CD4-positive, alpha-beta memory T cell (primary cell): Measurements from ENCODE around the gene LYRM2. TPM values are rescaled to one million over a fixed set of nuclear protein-coding genes. Genes with fewer than 3 reads are reported as not detected.
A peak's percentile ranks its signal among the peaks of the same experiment; 100 is the strongest.

ENCODE experiments used
- CTCF ChIA-PET: fragments of 350-600 bp; sonication (Branson Sonifier 250); formaldehyde crosslinking; loops from one replicate; lab custom pipeline; 2021; ENCODE audit warnings: inconsistent platforms; ENCODE audit not compliant: partially characterized antibody; lab: Charles Lee
- POLR2A ChIA-PET: fragments of 350-600 bp; sonication (Branson Sonifier 250); formaldehyde crosslinking; loops from one replicate; lab custom pipeline; 2021; ENCODE audit not compliant: partially characterized antibody; lab: Charles Lee
- DNase-seq, 5 donors: peaks; one replicate each; pipeline versions ENCODE4 v3.0.0 to v3.0.0-alpha.2; 2020 to 2022; ENCODE audit warnings: mixed read lengths in 1 of 5
- H3K27ac ChIP-seq: one replicate; pipeline ENCODE4 v1.7.0; 2013; ENCODE audit warnings: low read depth, low read length
- H3K27me3 ChIP-seq: 2 replicates; pipeline ENCODE4 v1.7.0; 2013; ENCODE audit warnings: mild to moderate bottlenecking, low read length, moderate library complexity; ENCODE audit not compliant: insufficient read depth
- H3K36me3 ChIP-seq: 2 replicates; pipeline ENCODE4 v1.7.0; 2013; ENCODE audit warnings: mild to moderate bottlenecking, low read length, moderate library complexity; ENCODE audit not compliant: insufficient read depth
- H3K4me1 ChIP-seq: 2 replicates; pipeline ENCODE4 v1.7.0; 2013; ENCODE audit warnings: mild to moderate bottlenecking, low read length, moderate library complexity; ENCODE audit not compliant: insufficient read depth
- H3K4me3 ChIP-seq, 2 donors: one replicate each; pipeline ENCODE4 v1.7.0; 2013; ENCODE audit warnings: low read length in 2 of 2, mild to moderate bottlenecking in 1 of 2
- H3K9me3 ChIP-seq, 2 donors: one replicate each; pipeline ENCODE4 v1.7.0; 2013; ENCODE audit warnings: low read length in 2 of 2, control low read depth in 1 of 2; ENCODE audit not compliant: control insufficient read depth in 1 of 2
- H3K27ac Mint-ChIP-seq, 7 donors: one replicate each; pipeline ENCODE4 v1.8.0; 2020 to 2021; ENCODE audit warnings: mixed read lengths in 7 of 7, mild to moderate bottlenecking in 6 of 7, inconsistent platforms in 3 of 7, moderate library complexity in 3 of 7
- H3K27me3 Mint-ChIP-seq, 2 donors: one replicate each; pipeline ENCODE4 v1.8.0; 2020 to 2021; ENCODE audit warnings: mixed read lengths in 2 of 2
- H3K36me3 Mint-ChIP-seq, 2 donors: one replicate each; pipeline ENCODE4 v1.8.0; 2020 to 2021; ENCODE audit warnings: mixed read lengths in 2 of 2, inconsistent platforms in 1 of 2, mild to moderate bottlenecking in 1 of 2
- H3K4me1 Mint-ChIP-seq, 4 donors: one replicate each; pipeline ENCODE4 v1.8.0; 2020 to 2021; ENCODE audit warnings: mixed read lengths in 4 of 4, mild to moderate bottlenecking in 1 of 4
- H3K4me3 Mint-ChIP-seq, 8 donors: one replicate each; pipeline ENCODE4 v1.8.0; 2020 to 2021; ENCODE audit warnings: mixed read lengths in 8 of 8, mild to moderate bottlenecking in 7 of 8, moderate library complexity in 6 of 8, inconsistent platforms in 3 of 8
- H3K9me3 Mint-ChIP-seq, 8 donors: one replicate each; pipeline ENCODE4 v1.8.0; 2020 to 2021; ENCODE audit warnings: mixed read lengths in 8 of 8, mild to moderate bottlenecking in 5 of 8, inconsistent platforms in 3 of 8, moderate library complexity in 1 of 8
- intact Hi-C: fragments of 100-400 bp; cut with micrococcal nuclease; formaldehyde crosslinking; loops from one replicate; pipeline ENCODE4 v1.15.1; 2023
- polyA plus RNA-seq, 2 donors: library from polyadenylated mRNA; unstranded; fragments of 300-500 nt; fragmentation: Illumina TruSeq; gene quantifications; one replicate each; pipeline ENCODE4 v1.2.3, GENCODE V29; 2021
- total RNA-seq, 2 experiments: library from RNA; stranded (reverse); gene quantifications; one replicate each; pipeline ENCODE4 v1.2.3, GENCODE V29; 2021

LYRM2 gene, protein sequence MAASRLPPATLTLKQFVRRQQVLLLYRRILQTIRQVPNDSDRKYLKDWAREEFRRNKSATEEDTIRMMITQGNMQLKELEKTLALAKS
- total RNA-seq (10 to 100 TPM; 31.8 to 36.7 TPM), polyA plus RNA-seq (10 to 100 TPM; 73.1 to 73.3 TPM)

DNA sequence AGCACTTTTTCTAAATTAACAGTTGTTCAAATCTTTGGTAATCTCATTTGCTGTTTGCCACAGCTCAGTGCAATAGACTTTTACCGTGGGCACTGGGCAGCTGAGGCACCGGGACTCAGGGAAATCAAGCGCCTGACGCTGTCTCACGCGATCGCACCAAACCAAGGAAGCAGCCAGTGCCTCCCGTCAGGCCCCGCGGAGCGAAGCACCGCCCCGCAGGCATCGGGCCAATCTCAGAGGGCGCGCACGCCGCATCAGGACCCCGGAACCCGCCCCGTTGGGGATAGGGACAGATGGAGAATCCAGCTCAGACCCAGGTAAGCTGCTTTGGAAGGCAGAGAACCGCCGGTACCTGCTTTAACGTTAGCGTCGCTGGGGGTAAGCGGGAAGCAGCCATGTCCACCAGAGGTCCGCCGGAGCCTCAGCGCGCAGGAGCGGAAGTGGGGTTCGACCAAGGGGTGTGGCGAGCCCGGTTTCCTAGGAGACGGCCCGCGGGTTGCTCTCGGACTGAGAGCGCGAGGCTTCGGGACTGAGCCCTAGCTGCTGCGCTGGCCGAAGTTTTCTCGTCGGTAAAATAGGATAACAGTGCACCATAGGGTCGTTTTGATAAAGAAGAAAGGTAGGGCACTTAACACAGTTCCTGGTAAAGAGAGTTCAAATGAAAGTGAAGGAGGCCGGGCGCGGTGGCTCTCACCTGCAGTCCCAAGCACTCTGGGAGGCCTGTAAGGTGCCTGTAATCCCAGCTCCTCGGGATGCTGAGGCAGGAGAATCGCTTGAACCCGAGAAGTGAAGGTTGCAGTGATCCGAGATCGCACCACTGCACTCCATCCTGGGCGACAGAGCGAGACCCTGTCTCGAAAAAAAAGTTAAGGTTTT is at the start of gene LYRM2:
Gene LYRM2 (minus strand): TSS at position 428 of the 876 bp plus-strand sequence. CDS start 31 bp downstream, at position 397.
- DNase-seq: peak; percentile 90 to 94 (median 92)
- peak within 1 kb of the TSS; percentile 95 for H3K27ac ChIP-seq
- Mint-ChIP-seq H3K4me1 (peaks cover 20 to 45% (median 29%) of the 10 kb centered on the region in 4 donors), H3K27me3 (no peaks in the 10 kb centered on the region), H3K4me3 (peak within 1 kb of the TSS; percentile 95 to 98 (median 96)), H3K9me3 (peaks cover 0 to 3% (median 0%) of the 10 kb centered on the region in 8 donors), H3K36me3 (peaks cover 24 to 48% of the 10 kb centered on the region in 2 donors), H3K27ac (peak within 1 kb of the TSS; percentile 98 to 100 (median 99))
- H3K9me3 ChIP-seq: no peaks in the 10 kb centered on the region
- H3K4me1 ChIP-seq: peaks cover 18% of the 10 kb centered on the region
- no peaks in the 10 kb centered on the region for H3K27me3 ChIP-seq
- H3K4me3 ChIP-seq: peak within 1 kb of the TSS; percentile 97 to 99
- CTCF ChIA-PET: interaction anchor here (0.9 to 2.6 kb wide), 7 partner anchors 9 to 267 kb away, joined by 3 to 6 read pairs (median 4); partner anchors contain the start of gene ANKRD6
- intact Hi-C loops: loop anchor here (1.0 to 2.0 kb wide), 4 partner anchors 180 to 948 kb away; partner anchors contain the start of genes MAP3K7, MDN1 and RNGTT
- H3K36me3 ChIP-seq: peaks cover 8% of the 10 kb centered on the region
- POLR2A ChIA-PET: interaction anchor here (0.7 to 2.4 kb wide), 13 partner anchors 9 to 949 kb away, joined by 3 to 21 read pairs (median 4); partner anchors contain the start of genes MAP3K7, MDN1, PM20D2 and PNRC1

DNA sequence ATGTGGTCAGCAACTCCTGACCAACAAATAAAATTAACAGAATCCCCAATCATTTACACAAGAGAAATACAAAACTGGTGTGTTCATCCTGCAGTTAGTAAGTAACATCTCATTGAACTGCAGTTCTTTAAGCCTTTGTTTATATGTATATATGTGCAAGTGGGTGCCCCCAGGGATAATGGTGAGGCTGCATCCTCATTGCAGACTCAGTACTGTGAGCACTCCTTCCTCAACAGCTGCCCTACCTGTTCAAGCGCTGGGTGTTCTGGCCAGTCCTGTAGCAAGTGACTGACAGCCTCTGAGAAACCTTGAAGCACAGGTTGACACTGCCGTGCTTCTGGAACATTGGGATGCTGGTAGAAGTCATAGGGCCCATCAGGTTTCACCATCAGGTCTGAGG is 49.8 kb upstream of the LYRM2 start:
- ChIA-PET POLR2A (no interaction called here), CTCF (no interaction called here)
- H3K4me1 ChIP-seq: no peaks in the 10 kb centered on the region
- no peak overlapping the region for H3K4me3 ChIP-seq
- peaks cover 0 to 7% (median under 1%) of the 10 kb centered on the region in 4 donors for H3K4me1 Mint-ChIP-seq
- no peaks in the 10 kb centered on the region for H3K9me3 Mint-ChIP-seq
- no peak overlapping the region for H3K27ac ChIP-seq
- H3K9me3 ChIP-seq: no peaks in the 10 kb centered on the region
- H3K36me3 Mint-ChIP-seq: peaks cover 63 to 91% of the 10 kb centered on the region in 2 donors
- intact Hi-C loops: no loop called here
- no peak for DNase-seq
- no peak overlapping the region for H3K4me3 Mint-ChIP-seq
- H3K27me3 Mint-ChIP-seq: no peaks in the 10 kb centered on the region
- no peak overlapping the region for H3K27ac Mint-ChIP-seq
- no peaks in the 10 kb centered on the region for H3K27me3 ChIP-seq
- peaks cover 65% of the 10 kb centered on the region for H3K36me3 ChIP-seq

- Mint-ChIP-seq H3K4me3 (no peak overlapping the region), H3K27ac (peak overlapping the region in 1 of 7 donors; percentile 41), H3K9me3 (no peaks in the 10 kb centered on the region), H3K36me3 (peaks cover 67 to 83% of the 10 kb centered on the region in 2 donors), H3K27me3 (no peaks in the 10 kb centered on the region), H3K4me1 (no peaks in the 10 kb centered on the region)
- H3K4me1 ChIP-seq: no peaks in the 10 kb centered on the region
- no peak overlapping the region for H3K4me3 ChIP-seq
- H3K27me3 ChIP-seq: no peaks in the 10 kb centered on the region
- H3K9me3 ChIP-seq: no peaks in the 10 kb centered on the region
- DNase-seq: no peak
- peaks cover 58% of the 10 kb centered on the region for H3K36me3 ChIP-seq
- H3K27ac ChIP-seq: no peak overlapping the region
- ChIA-PET CTCF (no interaction called here), POLR2A (no interaction called here)
- intact Hi-C loops: no loop called here
Observed at GRCh38 chr6:89685311-89685710, 46.8 kb upstream of the LYRM2 start.

GRCh38 chr6:89682991-89683390 is 44.4 kb upstream of the LYRM2 start:
- Mint-ChIP-seq H3K9me3 (no peaks in the 10 kb centered on the region), H3K4me1 (no peaks in the 10 kb centered on the region), H3K27ac (no peak overlapping the region), H3K27me3 (no peaks in the 10 kb centered on the region), H3K4me3 (no peak overlapping the region), H3K36me3 (peaks cover 66 to 80% of the 10 kb centered on the region in 2 donors)
- no peak for DNase-seq
- Histone ChIP-seq H3K4me1 (no peaks in the 10 kb centered on the region), H3K4me3 (no peak overlapping the region), H3K27me3 (no peaks in the 10 kb centered on the region), H3K27ac (no peak overlapping the region), H3K36me3 (peaks cover 66% of the 10 kb centered on the region), H3K9me3 (no peaks in the 10 kb centered on the region)
- POLR2A ChIA-PET: no interaction called here
- CTCF ChIA-PET: no interaction called here
- intact Hi-C loops: no loop called here

DNA sequence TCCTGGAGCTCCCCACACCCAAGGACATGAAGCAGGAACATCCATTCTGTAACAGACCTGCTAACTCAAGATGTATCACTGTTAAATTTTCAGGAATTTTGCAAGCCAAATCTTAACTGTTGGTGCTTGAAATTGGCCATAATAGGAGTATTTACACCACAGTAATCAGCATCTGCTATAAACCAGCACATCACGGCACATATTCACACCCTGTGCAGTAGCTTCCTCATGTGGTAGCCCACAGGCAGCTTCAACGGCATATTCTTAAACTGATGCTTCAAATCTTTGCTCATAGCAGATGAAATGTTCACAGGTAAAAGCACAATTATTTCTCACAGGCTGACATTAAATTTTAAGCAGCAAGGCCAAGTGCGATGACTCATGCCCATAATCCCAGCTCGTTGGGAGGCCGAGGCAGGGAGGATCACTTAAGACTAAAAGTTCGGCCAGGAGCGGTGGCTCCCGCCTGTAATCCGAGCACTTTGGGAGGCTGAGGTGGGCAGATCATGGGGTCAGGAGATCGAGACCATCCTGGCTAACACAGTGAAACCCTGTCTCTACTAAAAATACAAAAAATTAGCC is 43.5 kb upstream of the LYRM2 start:
- intact Hi-C loops: no loop called here
- ChIA-PET POLR2A (no interaction called here), CTCF (no interaction called here)
- peak overlapping the region in 1 of 7 donors; percentile 65 for H3K27ac Mint-ChIP-seq
- DNase-seq: no peak
- H3K27me3 Mint-ChIP-seq: no peaks in the 10 kb centered on the region
- peaks cover 64% of the 10 kb centered on the region for H3K36me3 ChIP-seq
- H3K27me3 ChIP-seq: no peaks in the 10 kb centered on the region
- H3K4me3 ChIP-seq: no peak overlapping the region
- no peaks in the 10 kb centered on the region for H3K9me3 ChIP-seq
- peaks cover 64 to 77% of the 10 kb centered on the region in 2 donors for H3K36me3 Mint-ChIP-seq
- H3K4me1 Mint-ChIP-seq: no peaks in the 10 kb centered on the region
- H3K4me3 Mint-ChIP-seq: no peak overlapping the region
- H3K27ac ChIP-seq: no peak overlapping the region
- H3K9me3 Mint-ChIP-seq: no peaks in the 10 kb centered on the region
- no peaks in the 10 kb centered on the region for H3K4me1 ChIP-seq

- Mint-ChIP-seq H3K27ac (no peak overlapping the region), H3K27me3 (no peaks in the 10 kb centered on the region), H3K9me3 (no peaks in the 10 kb centered on the region), H3K36me3 (peaks cover 63 to 77% of the 10 kb centered on the region in 2 donors), H3K4me3 (no peak overlapping the region), H3K4me1 (no peaks in the 10 kb centered on the region)
- Histone ChIP-seq H3K4me3 (no peak overlapping the region), H3K36me3 (peaks cover 69% of the 10 kb centered on the region), H3K4me1 (no peaks in the 10 kb centered on the region), H3K9me3 (no peaks in the 10 kb centered on the region), H3K27ac (no peak overlapping the region), H3K27me3 (no peaks in the 10 kb centered on the region)
- POLR2A ChIA-PET: no interaction called here
- CTCF ChIA-PET: interaction anchor here (1.2 kb wide), 1 partner anchor 248 kb away, joined by 3 read pairs; no protein-coding TSS in a partner anchor
- no peak for DNase-seq
- intact Hi-C loops: no loop called here
Observed at GRCh38 chr6:89680551-89680950, 42.0 kb upstream of the LYRM2 start.

DNA sequence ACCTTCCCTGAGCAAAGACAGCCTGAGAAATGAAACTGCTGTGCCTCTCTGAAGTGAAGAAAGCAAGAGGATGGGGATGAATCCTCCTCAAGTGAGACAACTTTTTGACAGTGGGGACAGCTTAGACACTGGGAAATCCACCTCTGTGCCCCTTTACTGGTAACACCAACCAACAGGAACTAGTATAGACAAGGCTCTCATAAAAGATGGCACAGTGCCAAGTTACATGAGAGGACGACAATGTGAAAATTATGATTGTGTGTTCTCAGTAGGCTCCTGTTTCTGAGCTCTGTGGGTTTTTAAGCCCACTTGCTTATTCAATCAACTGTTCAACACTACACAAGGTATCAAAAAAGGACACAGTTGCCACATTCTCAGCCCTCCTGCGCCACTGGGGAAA is 41.6 kb upstream of the LYRM2 start:
- no peaks in the 10 kb centered on the region for H3K4me1 Mint-ChIP-seq
- no peak overlapping the region for H3K27ac ChIP-seq
- CTCF ChIA-PET: interaction anchor here (1.2 kb wide), 1 partner anchor 248 kb away, joined by 3 read pairs; no protein-coding TSS in a partner anchor
- no peak overlapping the region for H3K27ac Mint-ChIP-seq
- H3K36me3 ChIP-seq: peaks cover 69% of the 10 kb centered on the region
- H3K9me3 ChIP-seq: no peaks in the 10 kb centered on the region
- POLR2A ChIA-PET: interaction anchor here (0.5 kb wide), 1 partner anchor 1100 kb away, joined by 3 read pairs; no protein-coding TSS in a partner anchor
- no peaks in the 10 kb centered on the region for H3K27me3 ChIP-seq
- no peak overlapping the region for H3K4me3 Mint-ChIP-seq
- intact Hi-C loops: no loop called here
- DNase-seq: no peak
- H3K27me3 Mint-ChIP-seq: no peaks in the 10 kb centered on the region
- no peak overlapping the region for H3K4me3 ChIP-seq
- no peaks in the 10 kb centered on the region for H3K4me1 ChIP-seq
- H3K9me3 Mint-ChIP-seq: no peaks in the 10 kb centered on the region
- peaks cover 63 to 77% of the 10 kb centered on the region in 2 donors for H3K36me3 Mint-ChIP-seq
